Measurements from ENCODE around the gene MAG.
A peak's percentile ranks its signal among the peaks of the same experiment; 100 is the strongest.
"Not testable (repeated sequence)": the region's sequence is repeated elsewhere in the genome, so short reads cannot be mapped to it uniquely, and the experiment has no call there.

The MAG gene

DNA sequence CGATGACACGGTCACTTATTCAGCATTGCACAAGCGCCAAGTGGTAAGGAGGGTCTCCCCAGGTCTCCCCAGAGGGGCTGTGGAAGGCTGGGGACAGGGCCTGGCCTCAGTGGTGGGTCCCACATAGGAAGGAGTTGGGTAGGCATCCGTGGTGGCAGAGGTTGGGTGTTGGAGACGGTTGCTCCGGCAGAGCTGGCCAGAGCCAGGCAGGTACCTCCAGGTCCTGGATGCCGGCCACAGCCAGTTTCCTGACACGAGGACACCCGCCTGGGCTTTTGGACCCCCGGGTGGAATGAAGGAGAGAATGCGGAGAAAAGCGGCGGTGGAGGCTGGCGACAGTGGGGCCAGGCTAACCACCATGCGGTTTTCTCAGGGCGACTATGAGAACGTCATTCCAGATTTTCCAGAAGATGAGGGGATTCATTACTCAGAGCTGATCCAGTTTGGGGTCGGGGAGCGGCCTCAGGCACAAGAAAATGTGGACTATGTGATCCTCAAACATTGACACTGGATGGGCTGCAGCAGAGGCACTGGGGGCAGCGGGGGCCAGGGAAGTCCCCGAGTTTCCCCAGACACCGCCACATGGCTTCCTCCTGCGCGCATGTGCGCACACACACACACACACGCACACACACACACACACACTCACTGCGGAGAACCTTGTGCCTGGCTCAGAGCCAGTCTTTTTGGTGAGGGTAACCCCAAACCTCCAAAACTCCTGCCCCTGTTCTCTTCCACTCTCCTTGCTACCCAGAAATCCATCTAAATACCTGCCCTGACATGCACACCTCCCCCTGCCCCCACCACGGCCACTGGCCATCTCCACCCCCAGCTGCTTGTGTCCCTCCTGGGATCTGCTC lies 54.5 kb downstream of the MAG start:
- no peak for DNase-seq

GRCh38 chr19:35347171-35347929 lies 55.4 kb downstream of the MAG start, which contains the start of gene FFAR1:
FFAR1 (plus strand) TSS chr19:35347902; CDS start chr19:35351552, 3,650 bp downstream.
- DNase-seq: no peak

DNA sequence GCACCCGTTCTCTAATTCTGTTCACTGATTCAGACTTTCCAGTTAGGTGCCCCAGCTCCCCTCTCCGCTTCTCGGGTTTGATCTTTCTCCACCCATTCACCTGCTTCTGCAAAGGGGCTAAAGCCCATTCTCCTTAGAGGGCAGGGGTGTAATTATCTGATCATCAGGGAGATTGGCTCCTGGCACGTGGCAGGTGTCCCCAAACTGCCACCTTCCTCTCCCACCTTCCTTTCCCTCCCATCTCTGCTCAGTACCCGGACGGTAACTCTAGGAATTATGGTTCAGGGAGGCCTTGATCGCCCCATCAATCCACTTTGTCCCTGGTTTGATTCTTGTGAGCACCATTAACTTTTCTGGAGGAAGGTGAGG lies 56.0 kb downstream of the MAG start:
- no peak for DNase-seq

DNA sequence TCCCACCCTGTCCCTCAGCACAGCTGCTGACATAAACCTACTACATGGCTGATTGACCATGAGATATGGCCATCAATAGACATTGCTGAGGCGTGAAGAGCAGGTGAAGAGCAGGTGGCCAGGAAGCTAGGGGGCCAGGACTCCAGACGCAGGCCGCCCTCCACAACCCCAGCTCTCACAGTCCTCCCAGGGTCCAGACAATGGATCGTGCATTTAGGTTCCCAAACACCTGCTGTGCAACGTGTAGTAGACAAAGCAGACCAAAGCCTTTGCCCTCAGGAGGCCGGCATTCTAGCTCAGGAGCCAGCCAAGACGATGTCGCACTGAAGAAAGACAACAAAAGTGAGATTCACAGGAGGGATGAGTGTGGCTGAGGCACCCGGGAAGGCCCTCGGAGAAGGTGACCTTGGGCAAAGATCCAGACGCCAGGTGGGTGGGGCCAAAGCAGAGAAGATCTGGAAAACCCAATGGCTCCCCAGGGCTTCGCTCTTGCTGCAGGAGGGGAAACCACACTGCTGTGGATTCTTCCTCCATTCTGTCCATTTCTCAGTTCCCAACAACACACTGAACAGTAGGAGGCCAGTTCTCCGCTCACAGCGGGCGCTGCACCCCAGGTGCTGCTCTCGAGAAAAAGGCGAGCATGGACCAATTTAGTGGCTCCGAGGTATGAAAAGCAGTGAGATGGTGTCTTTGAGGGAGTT lies 57.1 kb downstream of the MAG start:
- no peak for DNase-seq

DNA sequence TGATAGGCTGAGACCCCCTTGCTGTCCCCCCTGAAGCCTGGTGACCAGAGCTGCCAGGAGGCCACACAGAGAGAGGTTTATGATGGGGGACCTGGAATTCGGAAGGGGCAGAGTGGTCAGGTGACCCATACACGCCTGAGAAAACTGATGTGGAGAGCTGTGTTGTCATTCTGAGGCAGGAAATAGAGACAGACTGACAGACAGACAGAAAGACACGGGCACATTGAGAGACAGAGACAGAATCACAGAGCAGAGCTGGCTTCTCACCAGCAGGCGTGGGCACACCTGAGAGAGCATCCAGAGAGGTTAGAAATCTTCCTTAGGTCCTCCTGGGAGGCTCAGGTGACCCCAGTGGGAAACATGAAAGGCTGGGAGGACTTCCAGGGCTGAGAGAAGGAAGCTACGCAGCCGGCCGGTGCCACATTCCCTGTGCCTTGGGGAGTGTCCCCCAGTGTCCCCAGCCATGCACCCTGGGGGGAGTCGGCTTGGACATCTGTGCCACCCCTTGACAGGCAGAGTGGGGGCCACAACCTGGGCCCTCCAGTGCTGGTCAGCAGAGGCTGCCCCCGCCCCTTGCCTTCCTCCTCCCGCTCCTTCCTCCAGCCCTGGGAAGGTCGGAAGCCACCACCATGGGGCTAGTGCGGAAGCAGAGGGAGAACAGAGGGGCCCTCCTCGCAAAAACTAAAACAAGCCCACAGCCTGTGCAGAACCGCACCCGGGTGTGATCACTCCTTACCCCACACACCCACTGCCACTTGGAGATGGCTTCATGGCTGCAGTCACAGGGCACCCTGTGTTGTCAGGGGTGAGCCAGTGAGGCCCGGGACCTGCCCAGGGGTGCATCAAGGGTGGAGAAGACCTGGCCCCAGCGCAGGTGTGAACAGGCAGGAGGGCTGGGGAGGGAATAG lies 57.9 kb downstream of the MAG start:
- peak; percentile 37 for DNase-seq

DNA sequence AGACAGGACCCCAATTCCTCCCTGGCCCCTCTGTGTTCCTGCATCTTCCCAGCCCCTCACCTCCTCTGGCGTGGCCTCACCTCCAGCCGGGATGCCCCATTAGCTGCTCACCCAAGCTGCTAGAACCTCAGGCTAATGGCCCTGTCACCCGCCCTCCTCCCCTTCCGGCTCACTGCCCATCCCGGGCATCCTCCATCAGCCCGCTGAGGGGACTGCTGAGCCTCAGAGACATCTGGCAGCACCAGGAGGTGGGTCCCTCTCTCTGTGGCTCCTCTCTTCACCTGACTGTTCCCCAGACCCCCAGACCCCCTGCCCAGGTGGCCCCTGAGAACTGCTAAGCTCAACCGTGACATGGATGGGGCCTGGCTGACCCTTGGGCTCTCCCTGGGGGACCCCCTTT lies 58.6 kb downstream of the MAG start:
- DNase-seq: peak; percentile 36

GRCh38 chr19:35351411-35352176 lies 59.6 kb downstream of the MAG start:
- DNase-seq: no peak

DNA sequence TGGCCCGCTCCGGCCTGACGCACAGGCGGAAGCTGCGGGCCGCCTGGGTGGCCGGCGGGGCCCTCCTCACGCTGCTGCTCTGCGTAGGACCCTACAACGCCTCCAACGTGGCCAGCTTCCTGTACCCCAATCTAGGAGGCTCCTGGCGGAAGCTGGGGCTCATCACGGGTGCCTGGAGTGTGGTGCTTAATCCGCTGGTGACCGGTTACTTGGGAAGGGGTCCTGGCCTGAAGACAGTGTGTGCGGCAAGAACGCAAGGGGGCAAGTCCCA lies 60.2 kb downstream of the MAG start:
- DNase-seq: no peak

GRCh38 chr19:35352448-35353304 lies 60.7 kb downstream of the MAG start:
- DNase-seq: peak; percentile 69

GRCh38 chr19:35353635-35354034 lies 61.7 kb downstream of the MAG start:
- DNase-seq: no peak

DNA sequence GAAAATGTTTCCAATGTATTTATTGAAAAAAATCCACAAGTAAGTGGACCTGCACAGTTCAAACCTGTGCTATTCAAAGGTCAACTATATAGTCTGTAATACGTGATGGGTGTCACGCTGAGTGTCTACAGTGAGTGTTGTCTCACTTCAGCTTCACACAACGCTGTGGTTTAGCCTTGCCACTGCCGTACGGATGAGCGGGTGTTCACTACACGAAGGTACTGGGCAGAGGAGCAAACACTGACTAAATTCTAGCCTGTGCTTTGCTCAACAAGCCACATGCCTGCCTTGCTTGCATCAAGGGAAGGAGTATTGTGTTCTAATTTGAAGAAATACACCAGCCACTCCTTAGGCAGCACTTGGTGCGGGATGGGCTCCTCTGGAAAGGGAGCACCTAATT lies 62.9 kb downstream of the MAG start:
- no peak for DNase-seq

DNA sequence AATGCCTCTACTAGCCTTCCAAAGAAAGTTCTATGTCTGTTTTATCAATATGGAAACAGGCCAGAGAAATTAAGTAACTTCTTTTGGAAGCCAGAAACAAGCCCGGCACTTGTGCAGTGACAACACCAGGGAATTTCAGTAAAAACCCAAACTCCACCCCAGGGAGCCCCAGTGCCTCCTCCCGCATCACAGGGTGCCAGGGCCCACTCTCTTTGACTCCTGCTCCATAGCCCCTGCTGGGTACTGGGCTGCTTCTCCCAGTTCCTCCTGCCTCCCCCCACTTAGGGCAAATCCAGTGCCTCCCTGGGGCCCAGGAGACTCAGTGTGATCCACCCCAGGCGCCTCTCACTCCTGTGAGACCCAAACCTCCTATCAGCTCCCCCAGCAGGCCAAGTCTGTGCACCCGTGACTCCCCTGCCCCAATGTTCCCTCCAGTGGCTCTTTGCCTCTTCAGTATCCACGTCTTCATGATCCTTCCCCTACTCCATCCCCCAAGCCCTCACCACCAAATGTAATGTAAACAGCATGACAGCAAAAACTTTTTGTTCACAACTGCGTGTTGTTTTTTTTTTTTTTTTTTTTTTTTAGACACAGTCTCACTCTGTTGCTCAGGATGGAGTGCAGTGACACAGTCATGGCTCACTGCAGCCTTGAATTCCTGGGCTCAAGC lies 64.0 kb downstream of the MAG start:
- no peak for DNase-seq

DNA sequence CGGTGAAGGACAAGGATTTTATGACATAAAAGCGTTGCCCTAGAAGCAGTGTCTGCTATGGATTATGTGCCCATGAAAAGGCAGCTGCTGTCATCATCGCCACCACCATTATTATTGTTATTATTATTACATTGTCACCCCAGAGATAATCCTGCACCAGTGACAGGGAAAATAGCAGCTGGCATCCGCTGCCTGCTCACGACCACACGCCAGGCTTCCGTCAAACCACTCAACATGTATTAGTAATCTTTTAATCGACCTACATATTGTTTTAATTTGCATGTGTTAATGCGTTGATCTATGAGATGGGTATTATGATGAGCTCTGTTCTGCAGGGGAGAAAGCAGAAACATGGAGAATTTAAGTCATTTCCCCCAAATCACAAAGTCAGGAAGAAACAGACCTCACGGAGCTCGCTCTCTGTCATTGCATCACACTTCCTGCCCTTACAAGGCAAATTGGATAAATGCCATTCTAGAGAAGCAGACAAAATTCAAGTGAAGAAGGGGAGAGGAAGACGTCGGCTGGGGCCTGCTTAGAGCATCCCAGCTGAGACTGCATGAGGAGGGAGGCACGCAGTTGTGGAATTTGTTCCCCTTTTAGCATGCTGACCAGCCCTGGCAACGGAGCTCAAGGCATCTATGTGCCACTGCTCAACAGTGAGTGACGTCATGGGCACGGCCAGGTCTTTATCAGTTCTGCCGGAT lies 66.1 kb downstream of the MAG start, which contains the start of gene FFAR3:
FFAR3 (plus strand) TSS at position 594 of the 707 bp plus-strand sequence. CDS start 431 bp downstream, outside the sequence.
- DNase-seq: no peak

DNA sequence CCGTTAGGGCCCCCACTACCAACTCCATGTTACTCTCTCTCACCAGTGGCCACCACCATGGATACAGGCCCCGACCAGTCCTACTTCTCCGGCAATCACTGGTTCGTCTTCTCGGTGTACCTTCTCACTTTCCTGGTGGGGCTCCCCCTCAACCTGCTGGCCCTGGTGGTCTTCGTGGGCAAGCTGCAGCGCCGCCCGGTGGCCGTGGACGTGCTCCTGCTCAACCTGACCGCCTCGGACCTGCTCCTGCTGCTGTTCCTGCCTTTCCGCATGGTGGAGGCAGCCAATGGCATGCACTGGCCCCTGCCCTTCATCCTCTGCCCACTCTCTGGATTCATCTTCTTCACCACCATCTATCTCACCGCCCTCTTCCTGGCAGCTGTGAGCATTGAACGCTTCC lies 66.9 kb downstream of the MAG start:
- not testable (repeated sequence) for DNase-seq

- DNase-seq: not testable (repeated sequence)
These were observed 67.4 kb downstream of the MAG start for GRCh38 chr19:35359395-35359794.

- DNase-seq: not testable (repeated sequence)
These were observed 68.1 kb downstream of the MAG start for GRCh38 chr19:35360081-35360480.

DNA sequence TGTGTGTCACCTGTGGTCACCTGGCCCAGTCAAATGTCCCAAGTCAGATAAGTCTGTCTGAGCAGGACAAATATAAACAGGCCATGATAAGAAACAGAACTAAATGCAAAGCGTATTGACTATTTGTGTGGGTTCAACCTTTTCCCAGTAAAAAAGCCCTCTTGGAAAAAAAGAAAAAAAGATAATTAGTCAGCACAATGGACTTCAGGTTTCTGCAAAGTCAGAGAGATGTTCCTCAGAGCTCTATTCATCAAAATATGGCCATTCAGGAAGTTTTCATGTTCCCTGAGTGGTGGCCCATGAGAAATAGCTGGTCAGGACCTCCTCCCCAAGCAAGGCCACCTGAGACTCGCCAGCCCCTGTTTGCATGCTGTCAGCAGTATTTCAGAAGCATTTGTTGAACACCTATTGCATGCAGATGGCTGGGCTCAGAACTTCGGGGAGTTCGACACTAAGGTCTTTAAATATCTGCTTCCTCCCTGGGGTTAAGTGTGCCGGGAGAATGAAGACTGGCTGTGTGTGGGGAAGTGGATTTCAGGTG lies 69.0 kb downstream of the MAG start:
- no peak for DNase-seq

- DNase-seq: no peak
These were observed 70.5 kb downstream of the MAG start for GRCh38 chr19:35362261-35363000.
